Right lung (tissue), 5 donors: ENCODE results near the gene GATAD2B. TPM values are rescaled to one million over a fixed set of nuclear protein-coding genes. Genes with fewer than 3 reads are reported as not detected.
"Not testable (repeated sequence)": the region's sequence is repeated elsewhere in the genome, so short reads cannot be mapped to it uniquely, and the experiment has no call there.

ENCODE experiments used
- DNase-seq, 2 donors: peaks; one replicate each; pipeline ENCODE4 v3.0.0-alpha.2; 2013
- polyA plus RNA-seq, 5 donors: library from polyadenylated mRNA; unstranded; fragments of 120-200 nt; gene quantifications; one replicate each; pipeline versions ENCODE4 v1.2.1 to v1.2.3, GENCODE V29; 2013; ENCODE audit warnings: inconsistent platforms in 1 of 5, low replicate concordance in 1 of 5; ENCODE audit not compliant: insufficient read length in 5 of 5, insufficient read depth in 1 of 5

Gene GATAD2B
- polyA plus RNA-seq, 5 donors = 23.4 to 34.0 (median 28.7) TPM

DNA sequence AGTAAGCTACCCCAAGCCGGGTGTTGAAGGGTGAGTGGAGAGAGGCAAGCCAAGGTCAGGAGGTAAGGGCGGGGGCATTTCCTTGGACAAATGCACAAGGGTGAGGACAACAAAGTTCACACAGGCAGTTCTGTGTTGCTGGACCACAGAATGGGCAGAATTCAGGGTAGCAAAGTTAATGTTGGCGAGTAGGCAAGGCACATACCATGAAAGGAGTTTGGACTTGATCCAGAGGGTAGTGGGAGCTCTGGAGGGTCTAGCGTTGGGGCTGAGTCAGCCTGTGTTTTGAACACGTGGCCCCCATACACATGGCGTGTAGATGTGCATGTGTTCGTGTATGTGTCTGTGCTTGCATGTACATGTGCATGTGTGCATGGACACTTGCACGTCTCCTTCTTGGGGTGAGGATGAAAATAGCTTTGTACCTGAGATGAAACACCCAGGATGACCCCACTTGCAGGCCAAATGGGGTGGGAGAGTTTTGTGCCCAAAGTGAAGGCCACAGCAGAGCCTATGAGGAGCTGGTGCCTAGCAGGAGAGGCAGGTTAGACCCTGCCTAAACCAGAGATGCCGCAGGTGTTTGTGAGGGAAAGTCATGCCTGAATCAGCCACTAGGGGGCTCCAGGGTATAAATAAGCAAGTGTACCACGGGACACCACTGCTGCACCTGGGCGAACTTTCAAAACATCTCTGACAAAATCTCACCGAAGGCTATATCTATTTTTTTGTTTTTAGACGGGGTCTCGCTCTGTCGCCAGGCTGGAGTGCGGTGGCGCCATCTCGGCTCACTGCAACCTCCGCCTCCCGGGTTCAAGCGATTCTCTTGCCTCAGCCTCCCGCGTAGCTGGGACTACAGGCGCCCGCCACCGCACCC, 125.7 kb downstream of the GATAD2B start:
- DNase-seq = peak in 1 of 2 donors; percentile 40

DNA sequence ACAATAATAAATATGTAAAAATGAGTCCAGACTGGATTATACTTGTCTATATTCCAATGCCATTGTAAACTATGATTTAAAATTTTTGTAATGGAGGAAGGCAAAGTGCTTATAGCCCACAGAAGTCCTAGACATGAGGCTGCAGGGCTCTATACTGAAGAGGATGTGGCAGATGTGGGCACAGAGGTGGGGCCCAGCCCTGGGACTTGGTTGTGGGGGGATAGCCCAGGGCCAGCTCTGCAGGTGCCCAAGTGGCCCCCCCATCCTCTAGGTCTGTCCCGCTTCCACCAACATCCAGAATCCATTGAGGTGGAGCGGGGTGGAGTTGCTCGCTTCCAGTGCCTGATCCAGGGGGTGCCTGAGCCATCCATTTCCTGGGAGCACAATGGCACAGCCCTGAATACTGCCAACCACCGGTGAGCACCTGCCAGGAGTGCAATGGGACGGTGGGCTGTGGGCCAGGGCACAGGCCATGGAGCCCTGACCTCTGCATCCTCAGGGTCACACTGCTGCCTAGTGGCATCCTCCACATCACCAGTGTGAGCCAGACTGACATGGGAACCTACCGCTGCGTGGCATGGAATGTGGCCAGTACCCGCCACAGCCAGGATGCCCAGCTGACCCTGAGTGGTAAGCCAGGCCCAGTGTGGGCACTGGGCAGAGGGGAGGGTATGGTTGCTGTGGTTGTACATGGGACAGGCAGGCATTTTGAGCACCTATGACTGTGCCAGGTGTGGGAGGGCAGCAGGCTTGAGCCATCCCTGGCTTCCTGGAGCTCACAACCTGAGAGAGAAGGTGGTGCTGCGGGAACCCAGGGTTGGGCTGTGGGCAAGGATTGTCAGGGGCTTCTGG, 126.6 kb downstream of the GATAD2B start:
- DNase-seq = no peak

DNA sequence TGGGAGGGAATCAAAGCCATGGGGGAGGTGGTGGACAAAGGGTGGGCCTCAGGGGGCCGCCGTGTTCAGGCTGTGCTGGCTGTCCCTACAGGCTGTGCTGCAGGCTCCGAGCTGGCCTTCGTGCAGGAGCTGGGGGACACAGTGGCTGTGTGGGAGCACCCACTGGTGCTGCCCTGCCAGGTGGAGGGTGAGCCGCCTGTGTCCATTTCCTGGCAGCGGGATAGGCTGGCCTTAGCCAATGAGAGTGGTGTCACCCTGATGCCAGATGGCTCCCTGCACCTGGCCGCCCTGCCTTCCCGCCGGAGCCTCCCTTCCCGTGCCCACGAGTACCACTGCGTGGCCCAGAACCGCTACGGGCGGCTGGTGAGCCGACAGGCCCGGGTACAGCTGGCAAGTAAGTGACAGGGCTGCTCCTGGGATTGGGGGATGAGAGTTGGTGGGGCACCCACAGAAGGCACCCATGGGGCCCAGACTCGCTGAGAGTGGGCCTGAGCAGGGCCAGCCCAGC, 127.4 kb downstream of the GATAD2B start:
- no peak for DNase-seq

DNA sequence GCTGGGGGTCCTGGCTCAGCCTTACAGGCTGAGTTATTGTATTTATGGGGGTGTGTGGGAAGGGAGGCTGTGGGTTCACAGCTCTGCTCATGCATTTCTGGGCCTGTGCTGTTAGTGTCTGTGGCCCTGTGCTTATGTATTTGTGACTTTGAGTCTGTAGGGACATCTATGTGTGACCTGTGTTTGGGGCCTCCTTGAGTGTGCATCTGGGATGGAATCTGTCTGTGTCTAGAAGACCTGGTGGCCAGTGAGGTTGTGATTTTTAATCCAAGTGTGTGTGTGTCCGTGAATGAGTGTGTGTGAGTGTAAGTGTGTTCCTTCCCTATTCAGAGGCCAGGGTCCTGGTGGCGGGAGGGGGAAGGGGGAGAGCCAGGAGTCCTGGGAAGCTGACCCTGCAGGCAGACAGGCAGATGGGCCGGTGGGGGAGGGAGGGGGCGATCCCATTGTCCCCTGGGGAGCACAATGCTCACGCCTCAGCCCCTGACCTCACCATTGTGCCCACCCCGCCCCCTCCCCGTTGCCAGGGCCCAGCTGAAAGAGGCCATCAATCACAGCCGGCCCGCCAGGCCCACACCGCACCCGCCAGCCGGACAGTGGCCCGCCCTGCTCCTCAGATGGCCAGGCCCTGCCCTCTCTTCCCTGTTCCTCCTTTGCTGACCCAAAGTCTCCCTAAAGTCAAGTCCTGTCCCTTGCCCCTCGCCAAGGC, 128.0 kb downstream of the GATAD2B start:
- DNase-seq = no peak

DNA sequence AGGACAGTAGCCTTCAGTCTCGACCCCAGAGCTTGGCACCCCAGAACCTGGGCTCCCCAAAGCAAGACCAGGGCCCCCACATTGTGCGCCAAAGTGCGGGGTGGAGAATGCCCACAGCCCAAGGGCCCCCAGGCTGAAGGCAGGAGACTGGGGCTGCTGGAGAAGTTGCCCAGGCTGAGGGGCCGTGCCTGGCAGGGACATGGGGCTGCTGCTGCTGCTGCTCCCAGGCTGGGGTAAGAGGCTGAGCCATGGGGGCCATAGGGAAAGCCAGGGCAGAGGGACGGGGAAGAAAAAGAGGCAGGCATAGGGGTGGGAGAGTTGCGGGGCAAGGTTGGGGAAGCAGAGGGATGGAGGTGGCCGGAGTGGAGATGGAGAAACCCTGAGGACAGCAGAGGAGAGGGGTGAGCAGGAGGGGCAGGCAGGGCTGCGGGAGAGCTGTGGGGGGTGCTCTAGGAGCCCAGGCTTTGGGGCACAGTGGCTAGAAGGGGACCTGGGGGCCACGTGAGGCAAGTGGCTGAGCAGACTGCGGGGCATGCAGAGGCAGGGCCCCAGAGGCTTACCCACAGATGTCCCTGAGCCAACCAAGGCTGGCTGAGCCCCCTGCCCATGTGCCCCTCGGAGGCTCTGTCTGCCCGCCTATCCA, 128.7 kb downstream of the GATAD2B start:
- DNase-seq = no peak

DNA sequence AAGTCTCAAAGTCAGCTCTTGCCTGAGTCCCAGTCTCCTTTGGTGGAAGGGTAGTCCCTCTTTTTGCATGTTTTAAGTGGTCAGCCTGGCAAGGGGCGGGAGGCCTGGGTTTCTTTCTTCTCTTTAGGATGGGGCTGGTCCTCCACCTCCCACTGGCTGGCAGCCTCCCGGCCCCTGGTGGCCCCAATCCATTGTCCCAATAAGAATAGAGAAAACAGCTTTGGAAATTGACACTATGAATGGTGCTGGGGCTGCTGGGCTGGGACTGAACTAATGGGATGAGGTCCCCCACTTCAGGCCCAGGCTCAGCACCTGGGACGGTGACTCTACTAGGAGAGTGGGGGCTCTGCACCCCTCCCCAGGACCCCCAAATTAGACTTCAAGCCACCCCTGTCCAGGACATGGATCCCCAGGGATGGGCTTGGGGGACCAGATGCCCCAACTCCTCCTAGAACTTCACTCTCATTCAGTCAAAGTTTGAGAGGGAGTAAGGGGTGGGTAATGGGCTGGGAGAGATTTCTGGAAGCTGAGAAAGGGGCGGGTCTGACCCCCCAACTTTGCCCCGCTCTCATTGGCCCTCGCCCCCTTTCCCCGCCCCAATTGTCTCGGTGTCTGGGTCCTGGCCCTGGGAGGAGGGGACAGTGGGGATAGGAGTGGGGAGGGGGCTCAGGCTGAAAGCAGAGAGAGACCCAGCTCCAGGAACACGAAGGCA, 129.4 kb downstream of the GATAD2B start:
- DNase-seq = no peak

DNA sequence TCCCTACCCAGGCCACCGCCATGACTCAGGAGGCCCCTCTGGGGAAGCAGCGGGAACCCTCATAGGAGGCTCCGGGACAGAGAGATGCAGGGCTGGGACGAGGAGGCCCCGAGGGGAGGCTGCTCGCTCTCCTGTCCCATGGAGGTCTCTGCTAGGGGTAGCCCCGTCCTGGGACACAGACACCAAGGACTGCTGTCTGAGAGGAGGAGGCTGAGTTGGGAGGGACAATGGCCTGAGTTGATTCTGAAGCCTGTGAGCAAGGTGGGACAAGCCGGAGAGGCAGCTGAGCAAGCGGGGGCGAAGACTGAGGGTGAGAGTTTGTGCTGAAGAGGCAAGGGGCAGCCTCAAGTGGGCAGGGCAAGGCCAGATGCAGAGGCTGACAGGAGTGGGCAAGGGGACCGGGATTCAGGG, 130.1 kb downstream of the GATAD2B start:
- DNase-seq = no peak

DNA sequence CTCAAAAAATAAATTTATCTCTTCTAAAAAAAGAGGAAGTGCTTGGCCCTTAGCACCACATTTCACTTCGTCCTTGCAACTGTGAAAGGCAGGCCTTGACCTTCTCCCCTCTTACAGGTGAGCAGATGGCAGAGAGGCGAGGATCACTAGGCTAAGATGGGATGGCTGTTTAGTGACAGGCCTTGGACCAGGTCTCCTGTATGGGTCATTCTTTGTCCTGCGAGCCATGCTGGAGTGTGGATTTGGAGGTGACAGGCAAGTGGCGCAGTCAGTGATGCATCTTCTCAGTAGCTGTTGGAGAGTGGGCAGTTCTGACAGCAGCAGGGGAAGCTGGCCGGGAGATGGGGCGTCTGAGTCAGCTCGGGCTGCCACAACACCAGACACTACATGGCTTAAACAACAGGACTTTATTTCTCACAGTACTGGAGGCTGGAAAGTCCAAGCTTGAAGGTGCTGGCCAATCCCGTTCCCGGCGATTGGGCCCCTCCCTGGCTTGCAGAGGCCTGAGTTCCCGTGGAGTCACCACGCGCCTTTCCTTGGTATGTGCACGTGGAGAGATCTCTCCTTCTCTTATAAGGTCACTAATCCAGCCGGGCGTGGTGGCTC, 131.0 kb downstream of the GATAD2B start:
- no peak for DNase-seq

DNA sequence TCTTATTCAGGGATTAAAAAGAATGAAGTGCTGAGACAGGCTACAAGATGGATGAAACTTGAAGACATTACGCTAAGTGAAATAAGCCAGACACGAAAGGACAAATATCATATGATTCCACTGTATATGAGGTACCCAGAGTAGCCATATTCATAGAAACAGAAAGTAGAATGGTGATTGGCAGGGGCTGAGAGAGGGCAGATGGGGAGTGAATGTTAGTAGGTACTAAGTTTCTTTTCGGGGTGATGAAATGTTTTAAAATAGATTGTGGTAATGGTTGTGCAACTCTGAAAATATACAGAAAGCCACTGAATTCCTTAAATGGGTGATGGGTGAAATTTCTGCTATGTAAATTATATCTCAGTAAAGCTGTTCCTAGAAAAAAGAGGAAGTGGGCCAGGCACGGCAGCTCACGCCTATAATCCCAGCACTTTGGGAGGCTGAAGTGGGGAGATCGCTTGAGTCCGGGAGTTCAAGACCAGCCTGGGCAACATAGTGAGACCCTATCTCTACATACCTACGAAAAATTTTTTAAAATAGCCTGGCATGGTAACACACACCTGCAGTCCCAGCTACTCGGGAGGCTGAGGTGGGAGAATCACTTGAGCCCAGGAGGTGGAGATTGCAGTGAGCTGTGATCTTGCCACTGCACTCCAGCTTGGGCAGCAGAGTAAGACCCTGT, 131.7 kb downstream of the GATAD2B start:
- no peak for DNase-seq

DNA sequence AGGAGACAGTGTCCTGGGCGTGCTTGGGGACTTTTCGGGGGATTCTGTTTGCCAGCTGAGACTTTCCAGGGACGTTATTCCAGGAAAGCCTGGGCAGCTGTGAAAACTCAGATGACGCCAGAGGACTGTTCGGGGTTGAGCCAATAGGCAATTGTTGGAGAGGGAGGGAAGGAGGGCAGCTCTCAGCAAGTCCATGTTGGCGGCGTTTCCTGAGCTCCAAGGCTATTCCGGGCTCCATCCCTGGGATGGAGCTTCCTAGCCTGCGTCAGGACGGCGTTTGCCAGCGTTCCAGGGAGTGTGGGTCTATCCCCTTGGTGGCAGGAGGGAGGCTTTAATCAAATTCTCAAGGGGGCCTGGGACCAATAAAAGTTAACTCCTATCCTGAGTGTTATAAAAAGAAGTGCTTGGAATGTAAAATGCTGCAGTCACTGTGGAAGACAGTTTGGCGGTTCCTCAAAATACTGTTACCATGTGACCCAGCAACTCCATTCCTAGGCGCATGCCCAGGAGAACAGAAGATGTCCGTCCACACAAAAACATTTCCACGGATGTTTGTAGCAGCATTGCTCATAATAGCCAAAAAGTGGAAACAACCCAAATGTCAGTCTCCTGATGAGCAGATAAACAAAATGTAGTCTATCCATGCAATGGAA, 132.3 kb downstream of the GATAD2B start:
- DNase-seq = peak; percentile 94 to 97

DNA sequence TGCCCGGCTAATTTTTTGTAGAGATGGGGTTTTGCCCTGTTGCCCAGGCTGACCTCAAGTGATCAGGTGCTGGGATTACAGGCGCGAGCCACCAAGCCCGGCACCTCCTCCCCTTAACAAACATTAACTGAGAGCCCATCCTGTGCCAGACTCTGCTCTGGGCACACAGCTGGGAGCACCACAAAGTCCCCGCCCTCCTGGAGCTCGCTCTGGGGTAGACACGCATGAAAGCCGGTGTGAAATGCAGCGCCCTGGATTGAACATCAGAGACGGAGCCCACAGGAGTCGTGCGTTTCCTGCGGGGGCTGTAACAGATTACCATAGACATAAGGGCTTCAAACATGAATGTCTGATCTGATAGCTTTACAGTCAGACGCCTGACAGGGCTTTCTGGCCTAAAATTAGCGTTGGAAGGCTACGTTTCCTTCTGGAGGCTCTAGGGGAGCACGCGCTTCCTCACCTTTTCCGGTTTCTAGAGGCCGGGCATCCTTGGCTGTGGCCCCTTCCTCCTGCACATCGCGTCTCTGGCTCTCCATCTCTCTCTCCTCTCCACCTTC, 133.2 kb downstream of the GATAD2B start:
- DNase-seq = no peak

DNA sequence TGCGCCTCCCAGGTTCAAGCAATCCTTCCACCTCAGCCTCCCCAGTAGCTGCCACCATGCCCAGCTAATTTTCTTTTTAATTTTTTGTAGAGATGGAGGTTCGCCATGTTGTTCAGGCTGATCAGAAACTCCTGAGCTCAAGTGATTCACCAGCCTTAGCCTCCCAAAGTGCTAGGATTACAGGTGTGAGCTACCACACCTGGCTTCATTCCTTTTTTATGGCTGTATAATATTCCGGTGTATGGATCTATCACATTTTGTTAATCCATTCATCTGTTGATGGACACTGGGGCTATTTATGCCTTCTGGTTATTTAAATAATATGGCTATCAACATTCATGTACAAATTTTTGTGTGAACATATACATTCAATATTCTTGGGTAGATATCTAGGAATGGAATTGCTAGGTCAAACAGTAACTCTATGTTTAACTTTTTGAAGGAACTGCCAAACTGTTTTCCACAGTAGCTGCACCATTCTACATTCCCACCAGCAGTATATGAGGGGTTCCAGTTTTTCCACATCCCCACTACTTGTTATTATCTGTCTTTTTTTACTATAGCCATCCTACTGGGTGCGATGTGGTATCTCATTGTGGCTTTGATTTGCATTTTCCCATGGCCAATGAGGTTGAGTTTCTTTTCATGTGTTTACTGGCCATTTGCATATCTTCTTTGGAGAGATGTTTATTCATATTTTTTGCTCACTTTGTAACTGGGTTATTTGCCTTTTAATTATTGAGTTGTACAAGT, 136.6 kb downstream of the GATAD2B start:
- DNase-seq = no peak

DNA sequence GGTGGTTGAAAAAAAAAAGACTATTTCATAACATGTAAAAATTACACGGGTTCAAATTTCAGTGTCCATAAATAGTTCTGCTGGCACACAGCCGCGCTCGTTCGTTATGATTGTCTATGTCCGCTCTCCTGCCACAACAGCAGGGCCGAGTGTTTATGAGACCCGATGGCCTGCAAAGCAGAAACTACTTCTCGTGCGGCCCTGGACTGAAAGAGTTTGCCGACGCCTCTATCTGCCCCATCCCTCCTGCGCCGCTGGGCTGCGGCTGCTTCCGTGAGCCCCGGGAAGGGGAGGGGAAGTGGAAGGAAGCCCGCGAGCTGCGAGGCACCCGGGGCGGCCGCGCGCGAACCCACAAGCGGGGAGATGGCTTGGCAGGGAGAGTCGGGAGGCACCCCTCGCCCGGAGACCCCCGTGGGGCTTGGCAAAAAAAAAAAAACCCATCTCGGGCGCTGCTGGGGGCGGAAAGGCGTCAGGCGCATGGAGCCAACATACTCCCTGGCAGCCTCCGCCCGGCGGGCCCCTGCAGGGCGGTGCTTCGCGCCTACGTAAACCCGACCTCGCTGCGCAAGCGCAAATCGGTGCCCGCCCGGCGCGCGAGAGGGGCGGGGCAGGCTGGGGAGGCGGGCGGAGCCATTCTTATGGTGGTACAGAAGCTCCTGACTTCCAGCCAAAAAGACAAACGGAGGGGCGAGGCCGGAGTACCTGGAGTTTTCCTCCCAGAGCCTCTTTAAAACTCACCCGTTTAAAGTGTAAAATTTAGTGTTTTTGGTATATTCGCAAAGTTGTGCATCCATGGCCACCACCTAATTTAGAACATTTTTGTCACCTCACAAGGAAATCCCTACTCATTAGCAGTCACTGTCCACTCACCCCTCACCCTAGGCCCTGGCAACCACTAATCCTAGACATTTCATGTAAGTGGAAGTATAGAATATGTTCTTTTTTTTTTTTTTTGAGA, 139.3 kb downstream of the GATAD2B start:
- DNase-seq = peak; percentile 95

DNA sequence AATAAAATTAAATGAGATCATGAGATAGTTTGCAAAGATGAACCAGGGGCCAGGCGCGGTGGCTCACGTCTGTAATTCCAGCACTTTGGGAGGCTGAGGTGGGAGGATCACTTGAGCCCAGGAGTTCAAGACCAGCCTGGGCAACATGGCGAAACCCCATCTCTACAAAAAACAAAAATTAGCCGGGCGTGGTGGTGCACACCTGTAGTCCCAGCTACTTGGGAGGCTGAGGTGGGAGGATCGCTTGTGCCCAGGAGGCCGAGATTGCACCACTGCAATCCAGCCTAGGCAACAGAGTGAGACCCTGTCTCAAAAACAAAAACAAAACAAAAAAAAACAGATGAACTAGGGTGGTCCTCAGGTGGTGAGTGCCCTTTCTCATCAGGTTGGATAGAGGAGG, 140.1 kb downstream of the GATAD2B start:
- DNase-seq = not testable (repeated sequence)

DNA sequence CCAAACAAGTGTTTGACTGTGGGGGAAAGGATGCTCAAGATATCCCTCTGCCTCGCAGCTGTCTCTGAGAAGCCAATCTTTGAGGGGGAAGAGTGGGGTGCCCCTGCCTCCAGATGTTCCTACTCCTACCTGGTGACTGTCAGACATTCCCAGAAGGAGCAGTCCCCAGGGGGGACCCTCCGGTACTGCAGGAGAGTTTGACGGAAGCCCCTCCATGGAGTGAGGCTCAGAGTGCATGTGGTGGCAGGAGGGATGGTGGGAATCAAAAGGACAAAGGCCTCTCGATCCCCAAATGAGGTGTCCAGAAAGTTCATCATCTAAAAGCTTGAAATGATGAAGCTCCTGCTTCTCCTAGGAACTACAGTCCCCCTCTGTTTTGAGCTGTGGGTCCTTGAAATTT, 142.2 kb downstream of the GATAD2B start:
- no peak for DNase-seq

DNA sequence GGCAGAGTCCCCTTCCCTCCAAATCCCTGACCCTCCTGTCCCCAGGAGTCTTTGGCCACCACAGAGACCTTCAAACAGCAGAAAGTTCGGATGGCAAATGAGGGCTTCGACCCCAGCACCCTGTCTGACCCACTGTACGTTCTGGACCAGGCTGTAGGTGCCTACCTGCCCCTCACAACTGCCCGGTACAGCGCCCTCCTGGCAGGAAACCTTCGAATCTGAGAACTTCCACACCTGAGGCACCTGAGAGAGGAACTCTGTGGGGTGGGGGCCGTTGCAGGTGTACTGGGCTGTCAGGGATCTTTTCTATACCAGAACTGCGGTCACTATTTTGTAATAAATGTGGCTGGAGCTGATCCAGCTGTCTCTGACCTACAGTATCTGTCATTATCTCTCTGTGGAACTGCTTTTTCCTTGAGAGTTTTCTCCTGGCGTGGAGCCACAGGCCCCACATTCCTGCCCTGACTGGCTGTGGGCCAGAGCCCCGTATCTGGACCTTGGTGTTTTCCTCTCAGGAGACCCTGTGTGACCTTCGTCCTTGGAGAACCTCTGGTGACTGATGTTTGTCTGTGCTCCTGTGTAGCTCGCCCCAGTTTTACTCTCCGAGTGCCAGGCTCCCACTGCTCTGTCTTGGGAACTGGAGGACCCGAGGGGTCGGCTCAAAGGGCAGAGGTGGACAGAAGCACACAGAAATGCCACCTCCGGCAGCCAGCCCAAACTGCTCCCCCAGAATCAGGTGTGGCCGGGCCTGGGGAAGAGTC, 142.8 kb downstream of the GATAD2B start:
- no peak for DNase-seq
